Measurements from ENCODE around the gene PLXNB3.

PLXNB3 gene

DNA sequence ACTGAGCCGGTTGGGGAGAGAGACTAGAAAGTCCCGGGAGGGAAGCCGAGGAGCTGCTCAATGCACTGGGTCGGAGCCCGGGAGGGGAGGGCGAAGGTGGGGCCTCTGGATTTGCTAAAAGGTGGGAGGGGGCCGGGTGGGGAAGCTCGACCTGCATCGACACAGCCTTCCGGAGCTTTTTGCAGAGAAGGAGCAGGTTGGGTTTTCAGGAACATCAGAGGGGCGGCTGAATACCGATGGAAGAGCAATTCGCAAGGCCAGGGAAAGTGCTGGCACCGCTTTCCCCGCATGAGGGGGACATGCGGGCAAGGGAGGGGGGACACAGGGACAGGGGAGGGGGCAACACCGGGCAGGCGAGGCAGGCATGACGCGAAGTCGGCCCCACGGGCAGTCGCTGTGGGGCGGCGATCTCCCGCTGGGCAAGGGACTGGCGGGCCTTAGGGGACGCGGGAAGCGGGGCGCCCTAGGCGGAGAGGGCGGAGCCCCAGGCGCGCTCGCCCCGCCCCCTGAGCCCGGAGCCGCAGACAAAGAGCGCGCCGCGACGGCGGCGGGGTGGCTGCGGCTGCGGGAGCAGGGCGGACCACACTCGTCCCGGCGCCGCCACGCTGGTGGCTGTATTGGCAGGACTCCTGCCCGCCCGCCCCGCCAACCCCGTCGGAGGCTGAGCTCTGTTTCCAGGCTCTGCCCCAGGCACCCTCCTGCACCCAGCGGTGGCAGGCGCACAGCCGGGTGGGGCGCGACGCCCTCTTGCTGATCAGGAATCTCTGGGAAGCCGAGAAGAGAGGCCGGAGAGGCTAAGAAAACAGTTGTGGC, 54.7 kb downstream of the PLXNB3 start:
- DNase-seq: no peak

DNA sequence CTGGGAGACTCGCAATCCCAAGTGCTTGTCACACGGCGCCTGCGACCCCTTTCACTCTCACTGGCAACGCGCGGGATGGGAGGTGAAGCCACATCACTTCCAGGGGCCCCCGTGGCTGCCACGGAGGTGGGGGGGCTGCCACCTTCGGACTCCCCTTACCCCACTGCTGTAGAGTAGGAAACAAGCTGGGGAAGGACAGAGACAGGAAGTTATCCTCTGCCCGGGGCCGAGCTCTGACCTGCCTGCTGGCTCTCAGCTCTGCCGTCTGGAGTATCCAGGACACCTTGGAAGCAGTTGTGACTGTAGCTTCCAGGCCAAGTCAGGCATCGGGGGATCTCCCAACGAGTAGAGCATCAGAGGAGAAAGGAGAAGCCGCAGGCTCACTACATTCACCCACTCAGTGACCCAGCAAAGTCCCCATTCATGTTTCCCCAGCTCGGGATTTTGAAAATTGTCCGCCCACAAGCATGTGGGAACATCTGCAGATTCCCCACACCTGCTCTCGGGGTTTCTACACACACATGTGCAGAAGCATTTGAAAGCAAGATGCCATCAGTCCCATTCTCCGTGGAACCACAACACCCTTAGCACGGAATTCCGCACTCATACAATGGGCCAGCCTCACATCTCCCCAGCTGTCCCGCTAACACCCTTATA, 55.5 kb downstream of the PLXNB3 start:
- no peak for DNase-seq

DNA sequence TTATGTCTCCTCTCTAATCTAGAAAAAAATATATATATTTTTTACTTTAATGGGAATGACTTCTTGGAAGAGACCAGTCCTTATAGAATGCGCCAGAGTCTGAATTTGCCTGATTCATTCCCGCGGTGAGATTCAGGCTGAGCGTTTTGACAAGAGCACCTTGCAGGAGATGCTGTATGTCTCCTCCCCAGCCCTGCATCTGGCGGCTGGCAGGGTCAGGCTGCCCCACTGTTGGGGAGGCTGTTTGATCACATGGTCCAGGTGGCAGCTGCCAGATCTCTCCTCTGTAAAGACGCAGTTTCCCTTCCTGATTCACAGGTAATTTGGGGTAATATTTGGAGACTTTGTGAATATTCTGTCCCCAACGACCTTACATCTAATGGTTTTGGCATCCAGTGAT, 56.6 kb downstream of the PLXNB3 start:
- no peak for DNase-seq

- no peak for DNase-seq
Measured at GRCh38 chrX:153821066-153821465, 57.0 kb downstream of the PLXNB3 start.

DNA sequence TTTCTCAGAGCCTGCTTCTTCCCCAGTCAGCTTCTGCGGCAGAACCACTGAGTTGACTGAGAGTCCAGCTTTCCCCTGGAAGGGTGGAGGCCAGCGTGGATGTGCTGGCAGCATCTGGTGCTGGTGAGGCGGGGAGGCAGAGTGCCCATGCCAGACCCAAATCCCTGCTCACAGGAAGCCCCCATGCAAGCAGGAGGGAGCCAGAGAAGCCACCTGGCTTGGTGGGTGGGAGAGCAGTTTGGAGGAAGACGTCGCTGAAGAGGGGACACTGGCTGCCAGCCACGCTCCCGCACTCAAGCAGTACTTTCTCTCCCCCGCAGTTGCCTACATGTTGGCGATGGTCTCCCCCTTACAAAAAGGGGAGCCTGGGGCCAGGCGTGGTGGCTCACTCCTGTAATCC, 60.3 kb downstream of the PLXNB3 start:
- DNase-seq: no peak

GRCh38 chrX:153825042-153825441, 61.0 kb downstream of the PLXNB3 start:
- DNase-seq: no peak
